GM12874 (cell line): ENCODE data around the gene TMEM242.

Source experiments
- CTCF ChIP-seq: IDR thresholded peaks from 2 replicates; pipeline ENCODE4 v1.5.1; 2011; ENCODE audit warnings: low read depth, mild to moderate bottlenecking, control low read depth, low read length, moderate library complexity; ENCODE audit not compliant: insufficient read depth

Gene TMEM242

DNA sequence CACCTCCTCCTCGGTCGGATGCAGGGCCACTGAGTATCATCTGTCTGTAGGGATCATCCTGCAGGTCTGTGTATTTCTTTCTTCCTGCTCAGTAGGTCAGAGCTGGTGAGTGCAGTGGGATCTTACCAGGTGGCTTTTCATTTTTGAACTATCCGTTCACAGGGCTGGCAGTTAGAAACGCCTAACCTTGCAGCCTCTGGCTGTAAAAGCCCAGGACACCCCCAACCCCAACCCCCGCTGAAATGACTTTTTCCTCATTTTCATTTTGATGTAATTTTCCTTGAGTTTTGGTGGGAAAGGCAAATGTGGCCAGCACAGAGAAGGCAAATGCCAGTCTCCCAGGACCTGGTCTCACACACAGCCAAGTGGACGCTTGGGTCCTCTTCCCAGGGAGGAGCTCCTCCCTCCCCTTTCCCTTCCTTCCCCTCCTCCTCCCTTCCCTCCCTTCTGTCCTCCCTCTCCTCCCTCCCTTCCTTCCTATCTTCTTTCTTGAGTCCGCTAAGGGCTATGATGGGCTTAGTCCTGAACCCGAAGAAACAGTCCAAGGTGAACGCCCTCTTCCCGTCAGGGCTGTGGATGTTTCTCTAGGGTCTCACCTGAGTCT is 36.0 kb downstream of the TMEM242 start:
- no peak for TF ChIP-seq CTCF

DNA sequence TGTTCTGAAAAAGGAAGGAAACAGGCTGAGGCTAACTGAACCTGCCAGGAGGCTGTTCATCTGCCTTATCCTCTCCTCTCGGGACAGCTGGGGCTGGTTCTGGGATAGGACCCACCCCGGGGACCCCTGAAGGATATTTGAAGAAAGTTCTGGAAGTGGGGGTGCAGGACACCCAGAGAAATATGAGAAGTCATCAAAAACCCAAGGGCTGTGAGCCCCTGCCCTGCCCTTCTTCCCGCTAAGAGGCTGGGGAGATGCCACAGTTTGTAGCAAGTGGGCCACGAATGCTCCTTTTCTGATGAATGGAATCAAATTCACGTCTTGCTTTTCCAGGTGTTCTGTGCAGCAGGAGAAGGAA is 37.9 kb downstream of the TMEM242 start:
- TF ChIP-seq CTCF = no peak

DNA sequence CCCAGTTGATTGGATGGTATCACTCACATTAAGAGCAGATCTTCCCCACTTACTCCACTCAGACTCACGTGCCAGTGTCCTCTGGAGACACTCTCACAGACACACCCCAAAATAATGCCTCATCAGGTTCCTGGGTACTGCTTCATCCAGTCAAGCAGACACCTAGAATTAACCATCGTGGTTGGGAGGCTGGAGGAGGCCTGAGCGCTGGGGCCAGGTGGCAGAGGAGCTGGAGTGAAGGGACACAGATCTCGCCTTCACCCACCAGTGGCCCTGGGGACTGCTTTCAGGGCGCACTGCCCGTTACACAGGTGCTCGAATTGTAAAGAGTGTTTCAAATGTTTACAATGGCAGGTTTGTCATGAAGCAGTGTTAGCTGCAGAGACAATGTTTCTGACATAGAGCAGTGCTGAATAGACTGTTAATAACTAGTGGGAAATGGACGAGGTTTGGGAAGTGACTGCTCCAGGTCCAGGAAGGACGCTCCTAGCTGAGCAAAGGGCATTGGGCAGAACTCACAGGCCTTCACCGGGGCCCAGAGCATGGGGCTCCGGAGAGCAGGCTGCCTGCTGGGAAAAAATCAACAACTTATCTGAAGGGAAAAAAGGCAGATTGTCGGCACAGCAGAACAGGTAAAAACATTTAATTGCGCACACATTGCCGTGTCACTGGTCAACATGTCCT is 38.4 kb downstream of the TMEM242 start:
- TF ChIP-seq CTCF = no peak

DNA sequence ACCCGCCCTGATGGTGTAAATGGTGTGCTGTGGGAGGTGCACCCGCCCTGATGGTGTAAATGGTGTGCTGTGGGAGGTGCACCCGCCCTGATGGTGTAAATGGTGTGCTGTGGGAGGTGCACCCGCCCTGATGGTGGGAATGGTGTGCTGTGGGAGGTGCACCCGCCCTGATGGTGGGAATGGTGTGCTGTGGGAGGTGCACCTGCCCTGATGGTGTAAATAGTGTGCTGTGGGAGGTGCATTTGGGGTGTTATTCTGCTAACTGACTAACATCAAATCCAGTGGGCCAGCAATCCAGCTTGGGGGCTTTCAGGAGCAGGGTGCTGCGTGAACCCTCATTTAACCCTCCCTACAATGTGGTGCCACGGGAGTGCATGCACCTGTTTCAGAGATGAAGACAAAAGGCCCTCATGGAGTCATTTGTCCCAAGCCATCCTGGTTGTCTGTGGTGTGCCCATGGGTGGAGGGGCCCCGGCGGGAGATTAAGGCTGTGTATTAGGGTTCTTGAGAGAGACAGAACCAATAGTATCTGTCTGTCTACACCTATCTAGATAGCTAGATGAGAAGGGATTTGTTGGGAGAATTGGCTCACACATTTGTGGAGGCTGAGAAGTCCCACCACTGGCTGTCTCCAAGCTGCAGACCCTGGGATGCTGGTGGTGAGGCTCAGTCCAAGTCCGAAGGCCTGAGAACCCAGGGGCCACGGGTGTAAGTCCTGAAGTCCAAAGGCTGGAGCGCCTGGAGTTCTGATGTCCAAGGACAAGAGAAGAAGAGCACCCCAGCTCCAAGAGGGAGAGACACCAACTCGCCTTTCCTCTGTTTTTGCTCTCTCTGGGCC is 39.2 kb downstream of the TMEM242 start:
- TF ChIP-seq CTCF = no peak

GRCh38 chr6:157283330-157283898 is 39.9 kb downstream of the TMEM242 start:
- no peak for TF ChIP-seq CTCF

DNA sequence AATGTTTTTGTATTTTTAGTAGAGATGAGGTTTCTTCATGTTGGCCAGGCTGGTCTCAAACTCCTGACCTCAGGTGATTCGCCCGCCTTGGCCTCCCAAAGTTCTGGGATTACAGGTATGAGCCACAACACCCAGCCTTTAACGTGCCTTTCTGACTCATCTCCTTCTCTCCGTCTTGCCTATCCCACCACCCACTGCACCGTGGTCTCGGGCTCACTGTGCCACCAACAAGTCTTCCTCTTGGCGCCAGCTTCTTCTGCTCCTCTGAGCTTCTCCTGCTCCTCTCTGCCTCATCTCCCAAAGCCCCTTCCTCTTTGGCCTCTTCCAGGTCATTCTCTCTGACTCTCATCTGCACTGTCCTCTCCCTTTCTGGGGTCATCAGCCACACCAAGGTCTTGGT is 41.0 kb downstream of the TMEM242 start:
- TF ChIP-seq CTCF = no peak

DNA sequence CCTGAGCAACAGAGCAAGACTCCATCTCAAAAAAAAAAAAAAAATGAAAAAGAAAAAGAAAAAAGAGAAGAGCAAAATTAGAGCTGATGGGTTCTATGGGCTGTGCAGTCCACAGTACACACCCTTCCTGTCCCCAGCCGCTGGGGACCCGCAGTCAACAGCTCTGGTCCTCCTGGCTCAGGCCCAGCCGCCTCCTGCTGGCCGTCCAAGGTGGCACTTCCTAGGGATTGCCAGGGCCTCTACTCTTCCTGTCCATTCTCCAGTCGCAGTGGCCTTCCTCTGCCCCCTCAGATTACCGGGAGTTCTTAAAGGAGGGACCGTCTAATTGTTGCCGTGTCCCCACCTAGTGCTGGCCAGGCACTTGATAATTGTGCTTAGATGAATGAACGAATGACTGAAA is 41.7 kb downstream of the TMEM242 start:
- peak; percentile 18; the same call in 1 of the 2 replicates for TF ChIP-seq CTCF
